Spleen (tissue), 7 donors: ENCODE data around the gene EFHB.
"Not testable (repeated sequence)": the region's sequence is repeated elsewhere in the genome, so short reads cannot be mapped to it uniquely, and the experiment has no call there.

Experiments used
- CTCF ChIP-seq, 11 experiments: fragments of 200-600 bp in 7 of 11; fragments of 450-650 bp in 4 of 11; sonication (generic) in 4 of 11; IDR thresholded peaks in 8 of 11; conservative IDR thresholded peaks in 3 of 11; 1 replicate in 7 of 11; 2 replicates in 4 of 11; pipeline versions ENCODE4 v1.4.0 to v1.8.0; 2016 to 2021; ENCODE audit warnings: antibody characterized with exemption in 11 of 11, inconsistent platforms in 4 of 11, mild to moderate bottlenecking in 1 of 11
- POLR2AphosphoS5 ChIP-seq, 3 donors: sonication (generic); formaldehyde crosslinking; IDR thresholded peaks; one replicate each; pipeline ENCODE4 v1.5.1; 2017; ENCODE audit warnings: antibody characterized with exemption in 3 of 3
- donor health status: DM: no; HTN: no; CAD: no; lungs with moderate emphysema.
- donor health status: DM: no; HTN: no; CAD: no.
- donor health status: DM: no; HTN: no; CAD: no.

GRCh38 chr3:19855318-19855717 is 78.7 kb downstream of the EFHB start:
- not testable (repeated sequence) for TF ChIP-seq CTCF (IDR thresholded peaks at IDR 0.05 in 8 of 11, conservative IDR thresholded peaks at IDR 0.05 in 3 of 11); POLR2AphosphoS5 (IDR thresholded peaks at IDR 0.05)
